Measurements from ENCODE around the gene TRIM52.

DNA sequence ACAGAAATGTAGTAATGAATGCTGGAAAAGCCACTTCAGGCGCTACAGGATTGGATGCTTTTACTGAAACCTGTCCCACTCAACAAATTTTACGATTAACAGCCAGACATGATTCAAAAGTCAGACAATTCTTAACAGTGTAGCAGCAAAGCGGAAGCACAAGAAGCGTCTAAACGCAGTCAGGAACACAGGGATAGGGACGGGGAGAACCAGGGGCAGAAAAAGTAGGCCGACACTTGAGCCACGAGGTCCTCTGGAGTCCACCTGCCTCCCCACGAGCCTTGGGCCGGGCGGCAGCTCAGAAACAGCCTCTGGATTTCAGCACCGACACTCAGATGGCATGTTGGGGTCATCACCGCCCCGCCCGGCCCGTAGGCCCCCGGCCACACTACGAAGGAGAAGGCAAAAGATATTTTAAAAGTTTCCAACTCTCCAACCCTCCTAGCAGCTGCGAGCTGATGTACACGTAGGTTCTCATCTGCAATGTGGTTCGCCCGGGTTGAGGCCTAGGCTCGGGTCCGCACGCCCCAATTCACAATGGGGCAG is 17.9 kb downstream of the TRIM52 start:
- TF ChIP-seq, protein P1, sequence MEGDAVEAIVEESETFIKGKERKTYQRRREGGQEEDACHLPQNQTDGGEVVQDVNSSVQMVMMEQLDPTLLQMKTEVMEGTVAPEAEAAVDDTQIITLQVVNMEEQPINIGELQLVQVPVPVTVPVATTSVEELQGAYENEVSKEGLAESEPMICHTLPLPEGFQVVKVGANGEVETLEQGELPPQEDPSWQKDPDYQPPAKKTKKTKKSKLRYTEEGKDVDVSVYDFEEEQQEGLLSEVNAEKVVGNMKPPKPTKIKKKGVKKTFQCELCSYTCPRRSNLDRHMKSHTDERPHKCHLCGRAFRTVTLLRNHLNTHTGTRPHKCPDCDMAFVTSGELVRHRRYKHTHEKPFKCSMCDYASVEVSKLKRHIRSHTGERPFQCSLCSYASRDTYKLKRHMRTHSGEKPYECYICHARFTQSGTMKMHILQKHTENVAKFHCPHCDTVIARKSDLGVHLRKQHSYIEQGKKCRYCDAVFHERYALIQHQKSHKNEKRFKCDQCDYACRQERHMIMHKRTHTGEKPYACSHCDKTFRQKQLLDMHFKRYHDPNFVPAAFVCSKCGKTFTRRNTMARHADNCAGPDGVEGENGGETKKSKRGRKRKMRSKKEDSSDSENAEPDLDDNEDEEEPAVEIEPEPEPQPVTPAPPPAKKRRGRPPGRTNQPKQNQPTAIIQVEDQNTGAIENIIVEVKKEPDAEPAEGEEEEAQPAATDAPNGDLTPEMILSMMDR (IDR thresholded peaks at IDR 0.05): no peak
- TF ChIP-seq, protein P2, sequence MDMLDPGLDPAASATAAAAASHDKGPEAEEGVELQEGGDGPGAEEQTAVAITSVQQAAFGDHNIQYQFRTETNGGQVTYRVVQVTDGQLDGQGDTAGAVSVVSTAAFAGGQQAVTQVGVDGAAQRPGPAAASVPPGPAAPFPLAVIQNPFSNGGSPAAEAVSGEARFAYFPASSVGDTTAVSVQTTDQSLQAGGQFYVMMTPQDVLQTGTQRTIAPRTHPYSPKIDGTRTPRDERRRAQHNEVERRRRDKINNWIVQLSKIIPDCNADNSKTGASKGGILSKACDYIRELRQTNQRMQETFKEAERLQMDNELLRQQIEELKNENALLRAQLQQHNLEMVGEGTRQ (CRISPR knock-in tag; IDR thresholded peaks at IDR 0.05): no peak
- TF ChIP-seq ZNF121 (CRISPR knock-in tag; IDR thresholded peaks at IDR 0.05) (no peak), TEAD4 (CRISPR knock-in tag; IDR thresholded peaks at IDR 0.05) (no peak), ESRRA (CRISPR knock-in tag; IDR thresholded peaks at IDR 0.05; ENCODE audit: borderline replicate concordance) (no peak), CREB1 (CRISPR knock-in tag; IDR thresholded peaks at IDR 0.05) (no peak), IRF2 (CRISPR knock-in tag; IDR thresholded peaks at IDR 0.05; ENCODE audit: borderline replicate concordance, low read depth) (no peak)
- TF ChIP-seq, protein P3, sequence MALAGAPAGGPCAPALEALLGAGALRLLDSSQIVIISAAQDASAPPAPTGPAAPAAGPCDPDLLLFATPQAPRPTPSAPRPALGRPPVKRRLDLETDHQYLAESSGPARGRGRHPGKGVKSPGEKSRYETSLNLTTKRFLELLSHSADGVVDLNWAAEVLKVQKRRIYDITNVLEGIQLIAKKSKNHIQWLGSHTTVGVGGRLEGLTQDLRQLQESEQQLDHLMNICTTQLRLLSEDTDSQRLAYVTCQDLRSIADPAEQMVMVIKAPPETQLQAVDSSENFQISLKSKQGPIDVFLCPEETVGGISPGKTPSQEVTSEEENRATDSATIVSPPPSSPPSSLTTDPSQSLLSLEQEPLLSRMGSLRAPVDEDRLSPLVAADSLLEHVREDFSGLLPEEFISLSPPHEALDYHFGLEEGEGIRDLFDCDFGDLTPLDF (CRISPR knock-in tag; IDR thresholded peaks at IDR 0.05): no peak
- TF ChIP-seq, protein P4, sequence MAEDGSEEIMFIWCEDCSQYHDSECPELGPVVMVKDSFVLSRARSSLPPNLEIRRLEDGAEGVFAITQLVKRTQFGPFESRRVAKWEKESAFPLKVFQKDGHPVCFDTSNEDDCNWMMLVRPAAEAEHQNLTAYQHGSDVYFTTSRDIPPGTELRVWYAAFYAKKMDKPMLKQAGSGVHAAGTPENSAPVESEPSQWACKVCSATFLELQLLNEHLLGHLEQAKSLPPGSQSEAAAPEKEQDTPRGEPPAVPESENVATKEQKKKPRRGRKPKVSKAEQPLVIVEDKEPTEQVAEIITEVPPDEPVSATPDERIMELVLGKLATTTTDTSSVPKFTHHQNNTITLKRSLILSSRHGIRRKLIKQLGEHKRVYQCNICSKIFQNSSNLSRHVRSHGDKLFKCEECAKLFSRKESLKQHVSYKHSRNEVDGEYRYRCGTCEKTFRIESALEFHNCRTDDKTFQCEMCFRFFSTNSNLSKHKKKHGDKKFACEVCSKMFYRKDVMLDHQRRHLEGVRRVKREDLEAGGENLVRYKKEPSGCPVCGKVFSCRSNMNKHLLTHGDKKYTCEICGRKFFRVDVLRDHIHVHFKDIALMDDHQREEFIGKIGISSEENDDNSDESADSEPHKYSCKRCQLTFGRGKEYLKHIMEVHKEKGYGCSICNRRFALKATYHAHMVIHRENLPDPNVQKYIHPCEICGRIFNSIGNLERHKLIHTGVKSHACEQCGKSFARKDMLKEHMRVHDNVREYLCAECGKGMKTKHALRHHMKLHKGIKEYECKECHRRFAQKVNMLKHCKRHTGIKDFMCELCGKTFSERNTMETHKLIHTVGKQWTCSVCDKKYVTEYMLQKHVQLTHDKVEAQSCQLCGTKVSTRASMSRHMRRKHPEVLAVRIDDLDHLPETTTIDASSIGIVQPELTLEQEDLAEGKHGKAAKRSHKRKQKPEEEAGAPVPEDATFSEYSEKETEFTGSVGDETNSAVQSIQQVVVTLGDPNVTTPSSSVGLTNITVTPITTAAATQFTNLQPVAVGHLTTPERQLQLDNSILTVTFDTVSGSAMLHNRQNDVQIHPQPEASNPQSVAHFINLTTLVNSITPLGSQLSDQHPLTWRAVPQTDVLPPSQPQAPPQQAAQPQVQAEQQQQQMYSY (CRISPR knock-in tag; IDR thresholded peaks at IDR 0.05): no peak
- TF ChIP-seq, protein P5, sequence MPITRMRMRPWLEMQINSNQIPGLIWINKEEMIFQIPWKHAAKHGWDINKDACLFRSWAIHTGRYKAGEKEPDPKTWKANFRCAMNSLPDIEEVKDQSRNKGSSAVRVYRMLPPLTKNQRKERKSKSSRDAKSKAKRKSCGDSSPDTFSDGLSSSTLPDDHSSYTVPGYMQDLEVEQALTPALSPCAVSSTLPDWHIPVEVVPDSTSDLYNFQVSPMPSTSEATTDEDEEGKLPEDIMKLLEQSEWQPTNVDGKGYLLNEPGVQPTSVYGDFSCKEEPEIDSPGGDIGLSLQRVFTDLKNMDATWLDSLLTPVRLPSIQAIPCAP (CRISPR knock-in tag; IDR thresholded peaks at IDR 0.05): no peak
